Gastrocnemius medialis (tissue), 4 donors: ENCODE results near the gene ARG2.

Experiments
- POLR2A ChIP-seq, 2 donors: fragments of 450-650 bp; IDR thresholded peaks; one replicate each; pipeline ENCODE4 v1.6.1; 2017; ENCODE audit warnings: antibody characterized with exemption in 2 of 2, mild to moderate bottlenecking in 2 of 2, moderate library complexity in 2 of 2
- TF ChIP-seq, protein P1 (sequence below), 5 experiments: fragments of 450-650 bp in 3 of 5; fragments of 200-600 bp in 2 of 5; sonication (generic) in 2 of 5; IDR thresholded peaks in 4 of 5; conservative IDR thresholded peaks in 1 of 5; 1 replicate in 4 of 5; 2 replicates in 1 of 5; pipeline ENCODE4 v1.5.1; 2016 to 2019; ENCODE audit warnings: antibody characterized with exemption in 5 of 5, mild to moderate bottlenecking in 3 of 5, moderate library complexity in 3 of 5

DNA sequence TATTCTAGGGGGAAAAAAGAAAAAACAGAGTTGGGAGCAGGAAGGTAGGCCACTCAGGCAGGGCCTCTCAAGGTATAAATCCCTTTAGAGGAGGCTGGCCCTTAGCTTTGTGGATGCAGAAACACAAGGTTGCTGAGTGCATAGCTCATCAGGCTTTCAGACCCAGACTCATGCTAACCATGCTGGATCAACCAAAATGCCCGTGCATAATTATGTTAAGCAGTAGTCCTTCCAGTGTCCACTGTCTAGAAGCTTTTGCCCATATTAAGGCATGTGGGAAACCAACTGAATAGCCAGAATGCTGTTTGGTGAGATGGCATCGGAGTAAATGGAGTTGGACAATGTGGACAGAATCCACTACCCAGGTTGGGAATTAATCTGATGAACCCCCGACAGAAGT, 18.9 kb downstream of the ARG2 start:
- TF ChIP-seq, protein P1, sequence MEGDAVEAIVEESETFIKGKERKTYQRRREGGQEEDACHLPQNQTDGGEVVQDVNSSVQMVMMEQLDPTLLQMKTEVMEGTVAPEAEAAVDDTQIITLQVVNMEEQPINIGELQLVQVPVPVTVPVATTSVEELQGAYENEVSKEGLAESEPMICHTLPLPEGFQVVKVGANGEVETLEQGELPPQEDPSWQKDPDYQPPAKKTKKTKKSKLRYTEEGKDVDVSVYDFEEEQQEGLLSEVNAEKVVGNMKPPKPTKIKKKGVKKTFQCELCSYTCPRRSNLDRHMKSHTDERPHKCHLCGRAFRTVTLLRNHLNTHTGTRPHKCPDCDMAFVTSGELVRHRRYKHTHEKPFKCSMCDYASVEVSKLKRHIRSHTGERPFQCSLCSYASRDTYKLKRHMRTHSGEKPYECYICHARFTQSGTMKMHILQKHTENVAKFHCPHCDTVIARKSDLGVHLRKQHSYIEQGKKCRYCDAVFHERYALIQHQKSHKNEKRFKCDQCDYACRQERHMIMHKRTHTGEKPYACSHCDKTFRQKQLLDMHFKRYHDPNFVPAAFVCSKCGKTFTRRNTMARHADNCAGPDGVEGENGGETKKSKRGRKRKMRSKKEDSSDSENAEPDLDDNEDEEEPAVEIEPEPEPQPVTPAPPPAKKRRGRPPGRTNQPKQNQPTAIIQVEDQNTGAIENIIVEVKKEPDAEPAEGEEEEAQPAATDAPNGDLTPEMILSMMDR (IDR thresholded peaks at IDR 0.05 in 4 of 5, conservative IDR thresholded peaks at IDR 0.05 in 1 of 5): no peak
- TF ChIP-seq POLR2A (IDR thresholded peaks at IDR 0.05): no peak
